GM18517 (cell line): ENCODE results near the gene CBX6.

Experiments
- ATAC-seq: cut with Tn5 transposase; IDR thresholded peaks from one replicate; pipeline ENCODE4 v1.9.1; 2021; ENCODE audit warnings: mild to moderate bottlenecking, moderate library complexity; ENCODE audit not compliant: unreplicated experiment

The CBX6 gene

GRCh38 chr22:38873469-38874411 is 1.7 kb upstream of the CBX6 start:
- no peak for ATAC-seq

GRCh38 chr22:38872831-38873248 is 824 bp upstream of the CBX6 start:
- ATAC-seq = no peak

- no peak for ATAC-seq
These were observed 450 bp downstream of the CBX6 start for GRCh38 chr22:38871360-38872171.

- ATAC-seq = no peak
These were observed 1.1 kb downstream of the CBX6 start for GRCh38 chr22:38870791-38871359.

GRCh38 chr22:38870312-38870741 is 1.7 kb downstream of the CBX6 start:
- ATAC-seq = no peak

- ATAC-seq = no peak
These were observed 2.4 kb downstream of the CBX6 start for GRCh38 chr22:38869663-38870062.

- ATAC-seq = no peak
These were observed 3.1 kb downstream of the CBX6 start for GRCh38 chr22:38868886-38869381.

GRCh38 chr22:38868286-38868721 is 3.7 kb downstream of the CBX6 start:
- no peak for ATAC-seq

GRCh38 chr22:38867471-38868285 is 4.3 kb downstream of the CBX6 start:
- ATAC-seq = no peak

- no peak for ATAC-seq
These were observed 4.9 kb downstream of the CBX6 start for GRCh38 chr22:38867124-38867455.

- ATAC-seq = no peak
These were observed 5.5 kb downstream of the CBX6 start for GRCh38 chr22:38866399-38867123.

GRCh38 chr22:38866024-38866398 is 6.0 kb downstream of the CBX6 start:
- ATAC-seq = no peak

GRCh38 chr22:38865201-38866023 is 6.6 kb downstream of the CBX6 start:
- ATAC-seq = no peak

GRCh38 chr22:38864361-38865191 is 7.4 kb downstream of the CBX6 start:
- no peak for ATAC-seq

- no peak for ATAC-seq
These were observed 8.4 kb downstream of the CBX6 start for GRCh38 chr22:38863531-38864131.

- ATAC-seq = no peak
These were observed 9.4 kb downstream of the CBX6 start for GRCh38 chr22:38862375-38863329.

GRCh38 chr22:38861927-38862326 is 10.1 kb downstream of the CBX6 start:
- no peak for ATAC-seq
